ENCODE data around the gene EDN2.

The EDN2 gene

GRCh38 chr1:41528726-41529605, 44.5 kb upstream of the EDN2 start:
- DNase-seq (ENCODE audit: low read depth in 2 of 2): no peak
- no peak for TF ChIP-seq CTCF (IDR thresholded peaks at IDR 0.05; ENCODE audit: low read depth, low read length)
- no peak overlapping the region for H3K4me3 ChIP-seq (replicated peaks in 1 of 2; ENCODE audit: low read depth in 2 of 2, low read length in 2 of 2)

DNA sequence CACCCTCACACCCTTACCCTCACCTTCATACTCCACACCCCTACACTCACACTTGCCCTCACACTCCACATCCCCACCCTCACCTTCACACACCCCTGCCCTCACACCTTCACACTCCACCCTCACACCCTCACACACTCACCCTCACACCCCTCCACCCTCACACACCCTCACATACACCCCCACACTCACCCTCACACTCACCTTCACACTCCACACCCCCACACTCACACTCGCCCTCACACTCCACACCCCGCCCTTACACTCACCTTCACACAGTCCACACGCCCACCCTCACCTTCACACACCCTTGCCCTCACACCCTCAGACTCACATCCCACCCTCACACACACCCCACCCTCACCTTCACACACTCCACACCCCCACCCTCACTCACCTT, 43.6 kb upstream of the EDN2 start:
- no peak for DNase-seq (ENCODE audit: low read depth in 2 of 2)
- no peak overlapping the region for H3K4me3 ChIP-seq (replicated peaks in 1 of 2; ENCODE audit: low read depth in 2 of 2, low read length in 2 of 2)
- no peak for TF ChIP-seq CTCF (IDR thresholded peaks at IDR 0.05; ENCODE audit: low read depth, low read length)

DNA sequence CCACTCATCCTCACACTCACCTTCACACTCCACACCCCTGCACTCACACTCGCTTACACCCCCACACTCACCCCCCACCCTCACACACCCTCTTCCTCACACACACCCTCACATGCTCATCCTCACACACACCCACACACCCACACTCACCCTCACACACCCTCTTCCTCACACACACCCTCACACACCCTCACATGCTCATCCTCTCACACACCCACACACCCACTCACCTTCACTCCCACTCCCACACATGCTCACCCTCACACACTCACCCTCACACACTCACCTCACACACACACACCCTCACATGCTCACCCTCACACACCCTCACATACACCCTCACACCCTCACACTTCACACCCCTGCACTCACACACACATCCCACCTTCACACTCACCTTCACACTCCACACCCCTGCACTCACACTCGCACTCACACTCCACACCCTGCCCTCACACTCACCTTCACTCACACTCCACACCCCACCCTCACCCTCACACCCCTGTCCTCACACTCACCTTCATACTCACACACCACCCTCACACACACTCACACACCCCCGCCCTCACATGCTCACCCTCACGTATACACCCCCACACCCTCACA, 42.6 kb upstream of the EDN2 start:
- H3K4me3 ChIP-seq (replicated peaks in 1 of 2; ENCODE audit: low read depth in 2 of 2, low read length in 2 of 2): no peak overlapping the region
- no peak for TF ChIP-seq CTCF (IDR thresholded peaks at IDR 0.05; ENCODE audit: low read depth, low read length)
- DNase-seq (ENCODE audit: low read depth in 2 of 2): no peak

GRCh38 chr1:41525891-41526587, 41.6 kb upstream of the EDN2 start:
- DNase-seq (ENCODE audit: low read depth in 2 of 2): no peak
- no peak overlapping the region for H3K4me3 ChIP-seq (replicated peaks in 1 of 2; ENCODE audit: low read depth in 2 of 2, low read length in 2 of 2)
- no peak for TF ChIP-seq CTCF (IDR thresholded peaks at IDR 0.05; ENCODE audit: low read depth, low read length)

DNA sequence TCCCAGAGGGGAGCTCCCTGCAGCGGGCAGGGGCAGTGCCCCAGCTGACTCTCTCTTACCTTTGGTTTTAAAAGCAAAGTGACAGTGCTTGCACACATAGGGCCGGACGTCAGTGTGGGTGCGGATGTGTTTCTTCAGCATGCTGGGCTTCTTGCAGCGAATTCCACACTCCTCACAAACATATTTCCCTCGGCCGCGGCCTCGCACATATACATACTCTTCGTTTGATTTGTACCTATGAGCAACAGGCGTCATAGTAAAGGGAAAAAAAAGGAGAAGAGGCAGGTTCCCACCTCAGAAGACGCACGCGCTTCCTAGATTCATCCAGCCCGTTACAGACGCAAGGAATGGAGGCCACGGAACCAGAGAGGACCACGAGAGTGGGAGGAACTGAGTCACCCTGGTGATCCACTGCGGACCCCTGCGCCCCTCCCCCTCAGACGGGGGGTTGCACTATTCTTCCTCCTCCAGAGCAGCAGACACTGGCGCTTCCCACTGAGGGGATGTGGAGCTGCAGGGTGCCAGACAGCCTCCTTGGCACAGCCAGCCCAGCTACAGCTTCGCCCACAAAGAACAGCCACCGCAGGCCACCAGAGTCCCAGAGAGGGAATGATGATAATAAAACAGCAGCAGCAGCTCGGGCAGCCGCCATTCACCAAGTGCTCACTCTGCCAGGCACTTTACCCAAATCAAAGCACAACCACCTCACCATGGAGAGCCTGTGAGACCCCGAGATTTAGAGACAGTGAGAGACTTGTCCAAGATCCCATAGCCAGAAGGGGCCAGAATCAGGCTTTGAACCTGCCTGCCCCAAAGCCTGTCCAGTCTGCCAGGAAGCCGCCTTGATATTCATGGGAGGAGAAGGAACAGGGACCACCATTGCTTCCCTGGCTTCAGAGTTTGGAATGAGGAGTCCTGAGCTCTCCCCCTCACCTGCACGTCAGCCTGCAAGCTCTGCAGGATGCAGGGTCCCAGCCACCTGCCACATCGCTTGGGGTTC, 40.5 kb upstream of the EDN2 start:
- no peak for DNase-seq (ENCODE audit: low read depth in 2 of 2)
- TF ChIP-seq CTCF (IDR thresholded peaks at IDR 0.05; ENCODE audit: low read depth, low read length): no peak

More for the DNA sequence above, 40.5 kb upstream of the EDN2 start:
- no peak overlapping the region for H3K4me3 ChIP-seq (replicated peaks in 1 of 2; ENCODE audit: low read depth in 2 of 2, low read length in 2 of 2)
